Measurements from ENCODE around the gene ABCC8.
A peak's percentile ranks its signal among the peaks of the same experiment; 100 is the strongest.

Gene ABCC8

DNA sequence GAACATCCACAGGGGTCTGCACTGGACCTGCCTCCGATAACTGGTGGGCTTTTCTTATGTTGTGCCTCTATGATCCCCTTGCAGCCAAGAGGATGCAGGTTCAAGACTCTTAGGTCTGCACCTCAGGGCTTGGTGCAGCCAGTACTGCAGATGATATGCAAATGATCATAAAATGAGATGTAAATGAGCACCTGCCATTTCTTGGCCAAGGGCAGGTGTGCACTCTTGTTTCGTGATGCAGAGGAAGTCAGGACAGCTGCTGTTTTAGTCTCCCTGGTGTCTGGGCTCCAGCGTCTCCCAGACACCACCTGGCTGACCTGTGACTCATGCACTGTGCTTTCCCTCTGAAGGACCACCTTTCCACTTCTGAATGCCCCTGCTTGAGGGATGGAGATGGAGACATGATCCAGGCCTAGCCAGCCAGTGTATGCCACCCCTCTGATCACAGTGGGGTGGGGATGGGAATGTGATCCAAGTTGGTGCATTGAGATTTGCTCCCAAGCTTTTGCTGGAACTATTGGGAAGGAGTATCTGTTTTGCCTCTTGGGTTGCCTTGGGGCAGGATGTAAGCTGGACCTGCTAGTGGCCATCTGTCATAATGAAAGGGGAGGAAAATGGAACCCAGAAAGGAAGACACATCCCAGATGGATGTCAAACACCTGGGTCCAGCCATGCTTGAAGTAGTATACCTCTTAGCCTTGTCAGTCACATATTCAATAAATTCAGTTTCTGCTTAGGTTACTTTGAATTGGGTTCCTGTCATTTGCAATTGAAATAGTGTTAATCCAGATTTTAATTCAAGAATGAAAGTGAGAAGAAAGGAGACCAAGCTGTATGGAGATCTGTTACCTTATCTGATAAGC lies 84.9 kb downstream of the ABCC8 start:
- DNase-seq (ENCODE audit: low read depth), result no peak
- no peak overlapping the region for H3K4me3 ChIP-seq (ENCODE audit: control insufficient read depth, low read depth, low read length)
- TF ChIP-seq, protein P1, sequence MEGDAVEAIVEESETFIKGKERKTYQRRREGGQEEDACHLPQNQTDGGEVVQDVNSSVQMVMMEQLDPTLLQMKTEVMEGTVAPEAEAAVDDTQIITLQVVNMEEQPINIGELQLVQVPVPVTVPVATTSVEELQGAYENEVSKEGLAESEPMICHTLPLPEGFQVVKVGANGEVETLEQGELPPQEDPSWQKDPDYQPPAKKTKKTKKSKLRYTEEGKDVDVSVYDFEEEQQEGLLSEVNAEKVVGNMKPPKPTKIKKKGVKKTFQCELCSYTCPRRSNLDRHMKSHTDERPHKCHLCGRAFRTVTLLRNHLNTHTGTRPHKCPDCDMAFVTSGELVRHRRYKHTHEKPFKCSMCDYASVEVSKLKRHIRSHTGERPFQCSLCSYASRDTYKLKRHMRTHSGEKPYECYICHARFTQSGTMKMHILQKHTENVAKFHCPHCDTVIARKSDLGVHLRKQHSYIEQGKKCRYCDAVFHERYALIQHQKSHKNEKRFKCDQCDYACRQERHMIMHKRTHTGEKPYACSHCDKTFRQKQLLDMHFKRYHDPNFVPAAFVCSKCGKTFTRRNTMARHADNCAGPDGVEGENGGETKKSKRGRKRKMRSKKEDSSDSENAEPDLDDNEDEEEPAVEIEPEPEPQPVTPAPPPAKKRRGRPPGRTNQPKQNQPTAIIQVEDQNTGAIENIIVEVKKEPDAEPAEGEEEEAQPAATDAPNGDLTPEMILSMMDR (IDR thresholded peaks at IDR 0.05; ENCODE audit: control insufficient read depth, insufficient read depth, low read depth, low read length, missing control alignments), result no peak

DNA sequence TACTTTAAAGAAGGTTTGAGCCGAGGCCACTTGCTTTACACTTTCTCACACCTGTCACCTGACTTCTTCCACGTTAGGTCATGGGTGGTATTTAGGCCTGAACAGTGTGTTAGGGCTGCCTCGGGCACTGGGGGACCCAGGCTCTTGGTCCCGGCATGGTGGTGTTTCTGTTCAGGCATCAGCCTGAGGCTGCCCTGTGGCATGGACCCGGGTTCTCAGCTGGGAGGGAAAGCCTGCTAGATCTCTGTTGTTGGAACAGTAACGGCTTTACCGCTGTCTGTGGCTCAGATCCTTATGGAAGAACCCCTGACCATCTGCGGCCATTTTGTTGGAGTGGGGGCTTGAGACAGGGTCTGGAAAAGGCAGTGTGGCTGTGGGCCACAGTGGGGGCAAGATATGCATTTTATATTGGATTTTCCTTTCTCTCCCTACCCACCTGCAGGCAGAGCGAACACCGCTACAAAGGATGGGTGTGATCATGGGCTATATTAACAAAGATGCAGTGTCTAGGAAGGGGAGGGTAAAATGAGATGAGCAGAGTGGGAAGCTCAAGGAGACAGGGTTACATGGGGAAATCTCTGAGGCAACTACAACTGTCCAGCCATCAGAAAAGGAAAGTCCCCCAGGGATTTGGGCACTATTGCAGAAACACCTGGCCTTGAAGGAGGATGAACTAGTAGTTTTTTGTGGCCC lies 86.5 kb downstream of the ABCC8 start:
- no peak for DNase-seq (ENCODE audit: low read depth)
- H3K4me3 ChIP-seq (ENCODE audit: control insufficient read depth, low read depth, low read length), result no peak overlapping the region
- TF ChIP-seq, protein P1 (IDR thresholded peaks at IDR 0.05; ENCODE audit: control insufficient read depth, insufficient read depth, low read depth, low read length, missing control alignments), result no peak

DNA sequence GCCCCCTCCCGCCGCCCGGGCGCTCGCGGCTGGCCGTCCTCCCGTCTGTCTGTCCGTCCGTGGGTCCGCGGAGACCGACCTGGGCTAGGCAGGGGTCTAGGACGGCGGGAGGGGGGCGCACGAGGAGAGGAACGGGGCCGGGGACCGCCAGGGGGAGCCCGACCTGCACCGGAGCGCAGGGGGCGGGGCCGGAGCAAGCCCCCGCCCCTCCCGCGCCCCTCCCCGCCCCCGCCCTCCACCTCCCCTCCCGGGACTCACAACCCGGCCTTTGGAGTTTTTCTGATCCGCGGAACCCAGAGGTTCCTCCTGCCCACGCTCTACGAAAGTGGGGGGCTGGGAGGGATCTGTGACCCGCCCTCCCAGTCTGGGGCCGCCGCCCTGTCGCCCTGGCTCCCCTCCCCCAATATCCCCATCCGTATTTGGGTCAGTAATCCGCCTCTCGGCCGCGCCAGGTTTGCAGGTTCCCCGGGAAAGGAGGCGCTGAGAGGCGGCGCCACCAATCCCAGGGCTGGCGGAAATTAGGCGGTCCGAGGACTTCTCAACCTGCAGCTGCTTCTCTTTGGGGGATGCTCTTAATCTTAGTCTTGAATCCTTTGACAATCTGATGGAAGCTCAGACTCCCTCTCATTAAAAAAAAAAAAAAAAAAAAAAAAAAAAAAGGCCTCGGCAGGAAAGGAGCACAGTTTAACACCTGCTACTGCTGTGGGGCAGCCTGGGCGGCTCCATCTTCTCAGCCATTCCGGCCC lies 87.3 kb downstream of the ABCC8 start:
- H3K4me3 ChIP-seq (ENCODE audit: control insufficient read depth, low read depth, low read length), result peak overlapping the region; percentile 24
- no peak for DNase-seq (ENCODE audit: low read depth)
- TF ChIP-seq, protein P1 (IDR thresholded peaks at IDR 0.05; ENCODE audit: control insufficient read depth, insufficient read depth, low read depth, low read length, missing control alignments), result peak; percentile 39

DNA sequence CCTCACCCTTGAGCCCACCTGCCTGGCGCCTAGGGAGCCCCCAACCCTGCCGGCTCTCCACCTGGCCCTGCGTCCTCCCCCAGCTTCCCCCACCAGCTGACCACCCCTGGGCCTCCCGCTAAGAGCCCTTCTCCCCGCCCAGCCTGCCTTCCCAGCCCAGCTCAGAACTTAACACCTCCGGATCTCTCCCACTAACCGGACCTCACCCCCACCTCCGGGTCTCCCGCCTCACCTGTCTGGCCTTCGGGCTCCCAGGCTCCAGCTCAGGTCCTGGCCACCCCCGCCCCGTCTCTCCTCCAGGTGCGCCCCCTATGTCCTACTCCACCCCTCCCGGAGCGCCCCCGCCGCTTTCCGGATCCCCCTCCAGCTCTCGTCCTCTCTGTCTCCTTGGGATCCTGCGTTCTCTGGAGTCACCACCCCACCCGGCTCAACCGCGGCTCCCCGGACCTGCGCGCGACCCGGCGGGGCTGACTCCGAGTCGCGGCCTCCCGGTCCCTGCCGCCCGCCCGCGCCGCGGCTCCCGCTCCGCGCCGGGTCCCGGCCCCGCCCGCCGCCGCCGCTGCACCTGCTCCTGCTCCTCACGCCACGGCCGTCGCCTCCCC lies 87.9 kb downstream of the ABCC8 start, which contains the start of gene KCNJ11:
KCNJ11 (minus strand) TSS at position 51 of the 602 bp plus-strand sequence. CDS start 568 bp downstream, outside the sequence.
- TF ChIP-seq, protein P1 (IDR thresholded peaks at IDR 0.05; ENCODE audit: control insufficient read depth, insufficient read depth, low read depth, low read length, missing control alignments), result no peak
- DNase-seq (ENCODE audit: low read depth), result no peak
- peak within 1 kb of the TSS; percentile 24 for H3K4me3 ChIP-seq (ENCODE audit: control insufficient read depth, low read depth, low read length)

DNA sequence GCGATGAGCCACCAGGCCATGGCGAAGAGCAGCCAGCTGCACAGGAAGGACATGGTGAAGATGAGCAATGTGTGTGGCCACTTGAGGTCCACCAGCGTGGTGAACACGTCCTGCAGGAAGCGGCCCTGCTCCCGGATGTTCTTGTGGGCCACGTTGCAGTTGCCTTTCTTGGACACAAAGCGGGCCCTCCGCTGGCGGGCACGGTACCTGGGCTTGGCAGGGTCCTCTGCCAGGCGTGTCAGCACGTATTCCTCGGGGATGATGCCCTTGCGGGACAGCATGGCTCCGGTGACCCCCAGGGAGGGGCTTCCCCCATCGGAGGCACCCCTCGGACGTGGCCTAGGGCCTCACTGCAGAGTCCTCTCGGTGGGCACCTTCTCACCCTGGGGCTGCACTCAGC lies 88.8 kb downstream of the ABCC8 start:
- no peak for DNase-seq (ENCODE audit: low read depth)
- H3K4me3 ChIP-seq (ENCODE audit: control insufficient read depth, low read depth, low read length), result no peak overlapping the region
- TF ChIP-seq, protein P1 (IDR thresholded peaks at IDR 0.05; ENCODE audit: control insufficient read depth, insufficient read depth, low read depth, low read length, missing control alignments), result no peak

DNA sequence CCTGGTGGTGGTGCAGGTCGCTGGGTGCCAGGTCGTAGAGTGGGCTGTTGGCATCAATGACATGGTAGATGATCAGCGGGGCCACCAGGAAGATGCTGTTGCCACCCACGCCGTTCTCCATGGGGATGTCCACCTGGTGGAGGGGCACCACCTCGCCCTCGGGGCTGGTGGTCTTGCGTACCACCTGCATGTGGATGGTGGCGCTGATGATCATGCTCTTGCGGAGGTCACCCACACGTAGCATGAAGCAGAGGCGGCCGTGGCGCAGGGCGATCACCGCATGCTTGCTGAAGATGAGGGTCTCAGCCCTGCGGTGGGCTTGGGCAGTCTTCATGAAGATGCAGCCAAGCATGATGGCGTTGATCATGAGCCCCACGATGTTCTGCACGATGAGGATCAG lies 89.4 kb downstream of the ABCC8 start:
- H3K4me3 ChIP-seq (ENCODE audit: control insufficient read depth, low read depth, low read length), result no peak overlapping the region
- TF ChIP-seq, protein P1 (IDR thresholded peaks at IDR 0.05; ENCODE audit: control insufficient read depth, insufficient read depth, low read depth, low read length, missing control alignments), result no peak
- no peak for DNase-seq (ENCODE audit: low read depth)

All from AG09309 (cell line).